Kidney epithelial cell (primary cell): Measurements from ENCODE around the gene GRIN3B. TPM values are rescaled to one million over a fixed set of nuclear protein-coding genes. Genes with fewer than 3 reads are reported as not detected.

Experiments
- DNase-seq: peaks from one replicate; pipeline ENCODE4 v3.0.0-alpha.2; 2010; ENCODE audit warnings: low read depth
- H3K27me3 ChIP-seq: 2 replicates; pipeline ENCODE4 v1.6.0; 2011; ENCODE audit warnings: low read length; ENCODE audit not compliant: control insufficient read depth, insufficient read depth
- H3K36me3 ChIP-seq: 2 replicates; pipeline ENCODE4 v1.5.1; 2011; ENCODE audit warnings: low read length; ENCODE audit not compliant: control insufficient read depth, insufficient read depth
- H3K4me3 ChIP-seq: 2 replicates; pipeline ENCODE4 v1.5.1; 2011; ENCODE audit warnings: low read depth, mild to moderate bottlenecking, control low read depth, low read length
- CTCF ChIP-seq: IDR thresholded peaks from 2 replicates; pipeline ENCODE4 v1.5.1; 2011; ENCODE audit warnings: mild to moderate bottlenecking, moderate library complexity, low read length, control low read depth, inconsistent platforms; ENCODE audit not compliant: insufficient read depth, poor library complexity, severe bottlenecking
- total RNA-seq: library from RNA; depleted of rRNA; stranded (reverse); fragments of >200 nt; gene quantifications from 2 replicates; pipeline ENCODE4 v1.2.3, GENCODE V29; 2015

GRIN3B gene
- total RNA-seq, 1 donor from 2014 or later = 0.08 TPM

GRCh38 chr19:991932-992669 is 8.1 kb upstream of the GRIN3B start:
- Histone ChIP-seq H3K4me3 (no peak overlapping the region), H3K27me3 (peaks cover 11% of the 10 kb centered on the region), H3K36me3 (no peaks in the 10 kb centered on the region)
- no peak for TF ChIP-seq CTCF
- no peak for DNase-seq

- Histone ChIP-seq H3K27me3 (peaks cover 15% of the 10 kb centered on the region), H3K36me3 (no peaks in the 10 kb centered on the region), H3K4me3 (no peak overlapping the region)
- TF ChIP-seq CTCF = no peak
- no peak for DNase-seq
These were observed 7.6 kb upstream of the GRIN3B start for GRCh38 chr19:992670-993055.

- no peak for TF ChIP-seq CTCF
- Histone ChIP-seq H3K4me3 (no peak overlapping the region), H3K36me3 (no peaks in the 10 kb centered on the region), H3K27me3 (peaks cover 22% of the 10 kb centered on the region)
- DNase-seq = no peak
These were observed 6.8 kb upstream of the GRIN3B start for GRCh38 chr19:993361-993830.

GRCh38 chr19:993831-994393 is 6.3 kb upstream of the GRIN3B start:
- Histone ChIP-seq H3K27me3 (peaks cover 27% of the 10 kb centered on the region), H3K4me3 (no peak overlapping the region), H3K36me3 (no peaks in the 10 kb centered on the region)
- no peak for TF ChIP-seq CTCF
- DNase-seq = no peak

- no peak overlapping the region for H3K4me3 ChIP-seq
- H3K27me3 ChIP-seq = peaks cover 33% of the 10 kb centered on the region
- no peak for TF ChIP-seq CTCF
- H3K36me3 ChIP-seq = no peaks in the 10 kb centered on the region
- DNase-seq = no peak
These were observed 5.7 kb upstream of the GRIN3B start for GRCh38 chr19:994516-994915.
